Adrenal gland (tissue), 5 donors: ENCODE data around the gene SPEF1.

Experiments used
- POLR2A ChIP-seq, 2 donors: fragments of 450-650 bp; IDR thresholded peaks; one replicate each; pipeline ENCODE4 v1.6.1; 2017; ENCODE audit warnings: antibody characterized with exemption in 2 of 2, mild to moderate bottlenecking in 2 of 2, moderate library complexity in 1 of 2
- TF ChIP-seq, protein P1 (sequence below), 6 experiments: fragments of 450-650 bp in 4 of 6; fragments of 200-600 bp in 2 of 6; sonication (generic) in 1 of 6; IDR thresholded peaks; 1 replicate in 5 of 6; 2 replicates in 1 of 6; pipeline versions ENCODE4 v1.5.1 to v1.8.0; 2016 to 2021; ENCODE audit warnings: antibody characterized with exemption in 6 of 6, mild to moderate bottlenecking in 2 of 6, moderate library complexity in 1 of 6
- donor health status: DM: no; HTN: no; CAD: no.

- no peak for TF ChIP-seq POLR2A (IDR thresholded peaks at IDR 0.05)
- TF ChIP-seq, protein P1, sequence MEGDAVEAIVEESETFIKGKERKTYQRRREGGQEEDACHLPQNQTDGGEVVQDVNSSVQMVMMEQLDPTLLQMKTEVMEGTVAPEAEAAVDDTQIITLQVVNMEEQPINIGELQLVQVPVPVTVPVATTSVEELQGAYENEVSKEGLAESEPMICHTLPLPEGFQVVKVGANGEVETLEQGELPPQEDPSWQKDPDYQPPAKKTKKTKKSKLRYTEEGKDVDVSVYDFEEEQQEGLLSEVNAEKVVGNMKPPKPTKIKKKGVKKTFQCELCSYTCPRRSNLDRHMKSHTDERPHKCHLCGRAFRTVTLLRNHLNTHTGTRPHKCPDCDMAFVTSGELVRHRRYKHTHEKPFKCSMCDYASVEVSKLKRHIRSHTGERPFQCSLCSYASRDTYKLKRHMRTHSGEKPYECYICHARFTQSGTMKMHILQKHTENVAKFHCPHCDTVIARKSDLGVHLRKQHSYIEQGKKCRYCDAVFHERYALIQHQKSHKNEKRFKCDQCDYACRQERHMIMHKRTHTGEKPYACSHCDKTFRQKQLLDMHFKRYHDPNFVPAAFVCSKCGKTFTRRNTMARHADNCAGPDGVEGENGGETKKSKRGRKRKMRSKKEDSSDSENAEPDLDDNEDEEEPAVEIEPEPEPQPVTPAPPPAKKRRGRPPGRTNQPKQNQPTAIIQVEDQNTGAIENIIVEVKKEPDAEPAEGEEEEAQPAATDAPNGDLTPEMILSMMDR (IDR thresholded peaks at IDR 0.05): no peak
Observed at GRCh38 chr20:3801846-3802245, 20.6 kb upstream of the SPEF1 start.
